Measurements from ENCODE around the gene ARRB1. TPM values are rescaled to one million over a fixed set of nuclear protein-coding genes. Genes with fewer than 3 reads are reported as not detected.

The ARRB1 gene
- 5.9 and 14.5 TPM in 2 replicates for total RNA-seq

GRCh38 chr11:75351541-75351790 is at the start of gene ARRB1:
TSS of gene ARRB1 (minus strand) at chr11:75351661. CDS start at chr11:75351607, 54 bp downstream.

GRCh38 chr11:75399344-75400145 is 48.1 kb upstream of the ARRB1 start, which contains the start of gene RPS3:
TSS of gene RPS3 (plus strand) at chr11:75399518. CDS start at chr11:75399548, 30 bp downstream.

GRCh38 chr11:75240311-75241035 is 111.0 kb downstream of the ARRB1 start, which contains the start of gene TPBGL:
TSS of gene TPBGL (plus strand) at chr11:75240774. CDS start at chr11:75241050, 276 bp downstream.

Other genes starting within 250 kb of the ARRB1 start
- gene SLCO2B1, start 200.6 kb downstream of the ARRB1 start, total RNA-seq = 0.03 TPM in 1 of 2 replicates, not detected in the other
- gene TPBGL, start 110.9 kb downstream of the ARRB1 start, total RNA-seq = under 0.01 TPM in 1 of 2 replicates, not detected in the other
- gene RPS3, start 47.9 kb upstream of the ARRB1 start, total RNA-seq = 1,080 and 1,268 TPM in 2 replicates
- 3.6 and 4.6 TPM in 2 replicates for gene KLHL35, start 81.5 kb upstream of the ARRB1 start, total RNA-seq
- gene GDPD5, start 174.3 kb upstream of the ARRB1 start, total RNA-seq = 4.1 and 9.4 TPM in 2 replicates
- 1,766 and 2,892 TPM in 2 replicates for gene SERPINH1, start 210.6 kb upstream of the ARRB1 start, total RNA-seq